Gastrocnemius medialis (tissue), 4 donors: ENCODE results near the gene RAB6B. TPM values are rescaled to one million over a fixed set of nuclear protein-coding genes. Genes with fewer than 3 reads are reported as not detected.

ENCODE experiments used
- ATAC-seq, 2 donors: fragments of 150-250 bp; one replicate each; pipeline ENCODE4 v1.9.1; 2016
- DNase-seq, 2 donors: peaks; one replicate each; pipeline ENCODE4 v3.0.0-alpha.2; 2019
- H3K27ac ChIP-seq, 4 donors: fragments of 200-600 bp; sonication (generic); 1 replicate in 1 of 4; 2 replicates in 3 of 4; pipeline ENCODE4 v1.5.1; 2016 to 2018; ENCODE audit warnings: mild to moderate bottlenecking in 2 of 4, moderate library complexity in 1 of 4
- H3K27me3 ChIP-seq, 3 donors: fragments of 200-600 bp; sonication (generic) in 2 of 3; 1 replicate in 1 of 3; 2 replicates in 2 of 3; pipeline versions ENCODE4 v1.5.1 to v1.6.0; 2016 to 2019; ENCODE audit warnings: mild to moderate bottlenecking in 1 of 3, moderate library complexity in 1 of 3
- H3K36me3 ChIP-seq, 2 donors: fragments of 200-600 bp; sonication (generic) in 1 of 2; one replicate each; pipeline ENCODE4 v1.5.1; 2017 to 2018
- H3K4me1 ChIP-seq, 2 donors: fragments of 200-600 bp; sonication (generic) in 1 of 2; one replicate each; pipeline ENCODE4 v1.5.1; 2016 to 2017; ENCODE audit warnings: mild to moderate bottlenecking in 2 of 2
- H3K4me3 ChIP-seq, 4 donors: fragments of 200-600 bp; sonication (generic) in 3 of 4; 1 replicate in 1 of 4; 2 replicates in 3 of 4; pipeline ENCODE4 v1.5.1; 2016 to 2019; ENCODE audit warnings: mild to moderate bottlenecking in 2 of 4
- H3K9me3 ChIP-seq, 3 donors: fragments of 200-600 bp; sonication (generic) in 2 of 3; 1 replicate in 1 of 3; 2 replicates in 2 of 3; pipeline ENCODE4 v1.5.1; 2016 to 2019
- CTCF ChIP-seq, 5 experiments: fragments of 450-650 bp in 3 of 5; fragments of 200-600 bp in 2 of 5; sonication (generic) in 2 of 5; IDR thresholded peaks in 4 of 5; conservative IDR thresholded peaks in 1 of 5; 1 replicate in 4 of 5; 2 replicates in 1 of 5; pipeline ENCODE4 v1.5.1; 2016 to 2019; ENCODE audit warnings: antibody characterized with exemption in 5 of 5, mild to moderate bottlenecking in 3 of 5, moderate library complexity in 3 of 5
- POLR2A ChIP-seq, 2 donors: fragments of 450-650 bp; IDR thresholded peaks; one replicate each; pipeline ENCODE4 v1.6.1; 2017; ENCODE audit warnings: antibody characterized with exemption in 2 of 2, mild to moderate bottlenecking in 2 of 2, moderate library complexity in 2 of 2
- in situ Hi-C, 4 donors: fragments of 200-750 bp; cut with MboI; loops; one replicate each; pipeline versions ENCODE4 v1.15.0 to v1.8.0; 2017; ENCODE audit warnings: low sequenced_read_pairs in 4 of 4
- intact Hi-C: fragments of 100-400 bp; cut with DNase I; formaldehyde crosslinking; loops from one replicate; pipeline ENCODE4 v1.15.1; 2023; ENCODE audit warnings: low total_unique reads
- total RNA-seq, 4 donors: library from RNA; depleted of rRNA; stranded (reverse); fragments of >200 nt; gene quantifications; one replicate each; pipeline versions ENCODE4 v1.1.0 to v1.2.3, GENCODE V29; 2016

RAB6B gene
- total RNA-seq, 4 donors from 2014 or later: 0.31 to 1.1 (median 0.72) TPM

GRCh38 chr3:133864616-133865015, 31.1 kb downstream of the RAB6B start:
- Histone ChIP-seq H3K27me3 (no peaks in the 10 kb centered on the region), H3K4me3 (no peak overlapping the region), H3K9me3 (no peaks in the 10 kb centered on the region), H3K27ac (no peak overlapping the region), H3K4me1 (no peaks in the 10 kb centered on the region), H3K36me3 (no peaks in the 10 kb centered on the region)
- in situ Hi-C loops: no loop called here
- intact Hi-C loops: no loop called here
- DNase-seq (no peak), ATAC-seq (no peak)
- TF ChIP-seq POLR2A (IDR thresholded peaks at IDR 0.05): no peak
- no peak for TF ChIP-seq CTCF (IDR thresholded peaks at IDR 0.05 in 4 of 5, conservative IDR thresholded peaks at IDR 0.05 in 1 of 5)

GRCh38 chr3:133863911-133864310, 31.8 kb downstream of the RAB6B start:
- intact Hi-C loops (no loop called here), in situ Hi-C loops (no loop called here)
- Histone ChIP-seq H3K27me3 (no peaks in the 10 kb centered on the region), H3K4me1 (no peaks in the 10 kb centered on the region), H3K36me3 (no peaks in the 10 kb centered on the region), H3K27ac (no peak overlapping the region), H3K9me3 (no peaks in the 10 kb centered on the region), H3K4me3 (no peak overlapping the region)
- TF ChIP-seq POLR2A (IDR thresholded peaks at IDR 0.05) (no peak), CTCF (IDR thresholded peaks at IDR 0.05 in 4 of 5, conservative IDR thresholded peaks at IDR 0.05 in 1 of 5) (no peak)
- no peak for ATAC-seq
- no peak for DNase-seq

- in situ Hi-C loops: no loop called here
- no peak for DNase-seq
- intact Hi-C loops: no loop called here
- no peak for TF ChIP-seq POLR2A (IDR thresholded peaks at IDR 0.05)
- no peak for TF ChIP-seq CTCF (IDR thresholded peaks at IDR 0.05 in 4 of 5, conservative IDR thresholded peaks at IDR 0.05 in 1 of 5)
- H3K27me3 ChIP-seq: no peaks in the 10 kb centered on the region
- no peaks in the 10 kb centered on the region for H3K36me3 ChIP-seq
- H3K4me3 ChIP-seq: no peak overlapping the region
- ATAC-seq: no peak
- H3K27ac ChIP-seq: no peak overlapping the region
- no peaks in the 10 kb centered on the region for H3K4me1 ChIP-seq
- no peaks in the 10 kb centered on the region for H3K9me3 ChIP-seq
Observed at GRCh38 chr3:133862161-133862560, 33.5 kb downstream of the RAB6B start.

- no peaks in the 10 kb centered on the region for H3K27me3 ChIP-seq
- H3K4me1 ChIP-seq: no peaks in the 10 kb centered on the region
- H3K4me3 ChIP-seq: no peak overlapping the region
- ATAC-seq: no peak
- H3K9me3 ChIP-seq: no peaks in the 10 kb centered on the region
- H3K36me3 ChIP-seq: no peaks in the 10 kb centered on the region
- DNase-seq: no peak
- TF ChIP-seq POLR2A (IDR thresholded peaks at IDR 0.05) (no peak), CTCF (IDR thresholded peaks at IDR 0.05 in 4 of 5, conservative IDR thresholded peaks at IDR 0.05 in 1 of 5) (no peak)
- intact Hi-C loops: no loop called here
- in situ Hi-C loops: no loop called here
- no peak overlapping the region for H3K27ac ChIP-seq
Observed at GRCh38 chr3:133860519-133860918, 35.2 kb downstream of the RAB6B start.
